ENCODE data around the gene ITGA3. TPM values are rescaled to one million over a fixed set of nuclear protein-coding genes. Genes with fewer than 3 reads are reported as not detected.

Gene ITGA3
- total and polyA plus RNA-seq, 2 of the 13 experiments (the other 11 are each of a cell fraction or from before 2014, with no cell fraction given) = 0.48 to 0.69 TPM

GRCh38 chr17:50037321-50038107, 18.4 kb upstream of the ITGA3 start (continued):
- TF ChIP-seq MTERF4 (CRISPR knock-in tag; IDR thresholded peaks at IDR 0.05) = no peak
- no peak for TF ChIP-seq AHDC1 (CRISPR knock-in tag; IDR thresholded peaks at IDR 0.05; ENCODE audit: borderline replicate concordance)
- TF ChIP-seq PCBP1 (IDR thresholded peaks at IDR 0.05; ENCODE audit: borderline replicate concordance, low read depth, low read length) = no peak
- no peak for TF ChIP-seq ZNF616 (CRISPR knock-in tag; IDR thresholded peaks at IDR 0.05; ENCODE audit: low read depth)
- no peak for TF ChIP-seq ZNF660 (CRISPR knock-in tag; IDR thresholded peaks at IDR 0.05; ENCODE audit: borderline replicate concordance, low read depth)
- no peak for TF ChIP-seq ZUFSP (CRISPR knock-in tag; IDR thresholded peaks at IDR 0.05; ENCODE audit: borderline replicate concordance)
- no peak for TF ChIP-seq ZNF354B (CRISPR knock-in tag; IDR thresholded peaks at IDR 0.05)
